HG03469 (cell line): ENCODE data around the gene GPX8.
A peak's percentile ranks its signal among the peaks of the same experiment; 100 is the strongest.

Experiments
- ATAC-seq: cut with Tn5 transposase; IDR thresholded peaks from one replicate; pipeline ENCODE4 v1.9.1; 2021; ENCODE audit warnings: mild to moderate bottlenecking, moderate library complexity, moderate number of reproducible peaks; ENCODE audit not compliant: unreplicated experiment

Gene GPX8

DNA sequence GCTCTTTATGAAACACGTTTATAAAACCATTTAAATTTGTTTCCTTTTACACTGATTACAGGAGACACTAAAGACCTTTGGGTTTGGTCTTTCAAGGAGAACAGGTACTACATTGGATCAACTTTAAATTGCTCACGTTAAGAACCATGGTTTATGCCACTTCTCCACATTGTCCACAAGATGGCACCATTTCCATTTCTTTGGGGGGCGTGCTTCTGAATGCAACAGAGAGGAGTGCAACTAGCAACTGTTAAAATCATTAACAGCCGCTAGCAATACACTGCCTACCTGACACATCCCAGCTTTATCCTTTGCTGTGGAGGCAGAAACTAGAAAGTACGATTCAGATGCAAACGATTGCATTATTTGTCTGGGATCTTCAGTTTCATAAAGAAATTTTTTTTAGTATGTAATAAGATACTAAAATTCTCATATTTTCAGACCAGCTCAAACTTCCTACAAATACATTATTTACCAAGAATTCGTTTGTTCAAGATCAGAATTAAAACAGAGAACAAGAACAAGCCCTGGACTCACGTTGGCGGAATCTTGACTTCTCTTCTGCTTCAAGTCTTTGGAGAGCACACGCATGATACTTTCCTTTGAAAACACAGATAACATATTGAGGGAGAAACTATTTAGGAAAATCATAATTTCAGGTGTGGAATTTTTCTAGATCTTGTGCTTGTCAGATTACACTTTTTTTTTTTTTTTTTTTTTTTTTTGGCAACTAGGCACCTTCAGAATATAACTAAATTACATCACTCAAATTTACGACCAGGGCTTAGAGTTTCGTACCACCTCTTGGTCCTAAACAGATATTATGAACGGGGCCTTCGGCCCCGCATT is 12.3 kb downstream of the GPX8 start:
- ATAC-seq = peak; percentile 45

DNA sequence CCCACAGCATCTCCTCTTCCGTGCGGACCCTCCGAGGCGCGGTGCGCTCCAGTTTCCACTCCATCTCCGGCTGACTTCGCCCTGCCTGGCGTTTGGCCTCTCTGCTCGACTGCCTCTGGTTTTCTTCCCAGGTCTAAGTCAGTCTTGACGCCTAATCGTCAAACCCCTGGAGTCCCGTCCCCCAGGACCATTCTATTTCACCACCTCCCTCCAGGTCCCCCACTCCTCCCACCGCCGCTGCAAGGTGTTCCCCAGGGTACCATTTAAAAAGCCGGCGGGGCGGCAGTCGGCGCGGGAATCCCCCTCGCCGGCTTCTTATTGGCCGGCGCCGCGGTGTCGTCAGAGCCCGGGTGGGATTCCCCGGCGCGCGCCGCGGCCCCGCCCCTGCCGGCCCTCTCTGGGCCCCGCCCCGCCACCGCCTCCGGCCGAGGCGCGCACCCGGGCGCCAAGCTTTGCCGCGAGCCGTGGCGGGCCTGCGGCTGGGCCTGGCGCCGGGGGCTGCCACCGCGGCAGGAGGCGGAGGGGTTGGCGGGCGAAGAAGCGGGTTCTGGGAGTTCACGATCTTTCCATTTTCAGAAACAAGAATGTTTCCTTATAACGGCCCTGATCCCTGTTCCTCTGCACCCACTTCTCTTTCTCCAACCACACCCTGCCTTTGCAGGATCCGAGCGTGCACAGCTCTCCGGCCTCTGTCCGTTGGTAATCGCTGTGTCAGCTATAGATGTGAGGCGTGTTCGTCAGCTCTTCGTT is 13.1 kb downstream of the GPX8 start, which contains the start of gene CDC20B:
Gene CDC20B, minus strand, starts transcription at position 241 of the 750 bp plus-strand sequence. Its CDS starts 177 bp downstream, at position 64.
- peak; percentile 64 for ATAC-seq

DNA sequence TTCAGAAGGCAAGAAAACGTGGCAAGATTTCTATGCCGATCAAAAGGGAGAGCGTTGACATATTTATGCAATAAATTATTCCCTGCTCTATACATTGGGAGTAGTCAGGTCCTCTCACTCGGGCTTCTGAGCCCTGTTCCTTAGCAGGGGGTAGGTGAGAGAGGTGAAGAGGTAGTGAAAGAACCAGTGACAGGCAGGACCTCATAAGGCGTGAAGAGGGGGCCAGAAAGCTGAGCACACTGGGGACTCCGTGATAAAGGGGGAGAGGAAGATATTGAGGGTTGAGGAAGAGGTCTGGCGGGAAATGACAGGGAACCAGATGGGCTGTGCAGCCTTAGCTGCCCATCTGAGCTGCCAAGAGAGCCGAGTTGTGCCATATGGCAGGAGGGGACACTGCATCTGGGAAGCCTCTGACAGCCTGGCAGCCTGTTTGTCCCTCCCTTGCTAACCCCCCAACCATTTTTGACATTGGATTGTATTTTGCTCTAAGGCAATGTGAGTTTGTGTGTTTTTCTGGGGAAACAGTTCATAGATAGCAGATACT is 13.8 kb downstream of the GPX8 start:
- ATAC-seq = peak; percentile 6

DNA sequence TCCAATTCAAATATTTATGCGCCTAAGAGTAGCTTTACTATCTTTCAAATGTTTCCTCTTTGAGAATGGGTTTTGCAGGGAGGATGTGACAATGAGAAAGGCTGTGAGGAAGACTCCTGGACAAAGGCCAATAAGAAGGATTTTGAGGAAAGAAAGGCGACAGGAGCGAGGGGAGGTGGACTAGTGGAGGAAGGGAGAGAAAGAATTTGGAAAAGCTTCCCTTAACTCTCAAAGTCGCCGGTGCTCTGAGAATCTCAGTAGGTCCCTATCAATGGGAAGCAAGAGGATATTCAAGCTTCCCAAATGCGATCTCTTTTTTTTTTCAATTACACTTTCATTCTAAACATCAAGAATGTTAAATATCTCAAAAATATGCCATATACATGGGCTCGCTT is 15.8 kb downstream of the GPX8 start:
- ATAC-seq = no peak

DNA sequence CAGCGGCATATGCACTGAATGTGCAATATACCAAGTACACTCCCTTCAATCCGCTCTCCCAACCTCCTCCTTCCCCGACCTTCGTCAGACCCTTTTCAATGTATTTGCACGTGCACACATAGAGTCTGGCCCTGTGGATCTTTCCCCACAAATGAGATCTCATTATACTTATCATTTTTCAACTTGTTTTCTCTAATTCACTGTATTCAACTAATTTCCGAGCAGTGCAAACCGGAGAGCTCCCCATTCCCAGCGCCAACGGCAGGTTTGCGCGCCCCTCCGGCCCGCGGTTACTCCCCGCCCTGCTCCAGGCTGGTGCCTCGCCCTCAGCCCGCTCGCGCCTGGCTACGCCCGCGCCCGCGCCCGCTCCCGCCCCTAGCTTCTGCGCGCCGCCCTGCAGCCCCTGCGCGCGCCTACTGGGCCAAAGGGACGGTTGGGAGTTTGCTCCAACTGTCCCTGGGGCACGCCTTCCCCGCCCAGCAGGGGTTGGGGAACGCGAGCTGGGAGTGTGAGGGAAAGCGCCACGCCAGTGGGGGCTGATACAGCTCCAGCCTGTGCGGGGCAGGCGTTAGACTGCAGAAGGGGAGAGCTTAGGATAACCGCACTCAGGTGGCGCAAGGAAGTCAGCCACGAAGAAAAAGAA is 16.3 kb downstream of the GPX8 start:
- no peak for ATAC-seq

DNA sequence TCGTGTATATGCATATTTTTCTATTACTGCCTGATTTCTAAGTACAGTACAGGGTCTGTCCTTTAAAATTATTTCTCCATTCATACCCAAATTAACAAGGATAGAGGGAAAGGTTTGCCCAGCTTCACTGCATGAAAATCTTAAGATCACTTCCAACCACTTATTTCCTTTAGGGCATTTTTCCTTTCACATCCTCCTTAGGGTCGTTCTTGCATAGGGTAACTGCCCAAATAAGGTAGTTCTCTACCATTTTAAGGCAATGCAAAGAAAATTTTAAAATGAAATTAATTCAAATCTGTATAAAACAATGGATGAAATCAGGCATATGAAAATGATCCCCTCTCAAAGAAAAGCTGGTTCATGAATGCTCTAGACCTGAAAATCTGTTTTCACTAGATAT is 17.1 kb downstream of the GPX8 start:
- no peak for ATAC-seq

DNA sequence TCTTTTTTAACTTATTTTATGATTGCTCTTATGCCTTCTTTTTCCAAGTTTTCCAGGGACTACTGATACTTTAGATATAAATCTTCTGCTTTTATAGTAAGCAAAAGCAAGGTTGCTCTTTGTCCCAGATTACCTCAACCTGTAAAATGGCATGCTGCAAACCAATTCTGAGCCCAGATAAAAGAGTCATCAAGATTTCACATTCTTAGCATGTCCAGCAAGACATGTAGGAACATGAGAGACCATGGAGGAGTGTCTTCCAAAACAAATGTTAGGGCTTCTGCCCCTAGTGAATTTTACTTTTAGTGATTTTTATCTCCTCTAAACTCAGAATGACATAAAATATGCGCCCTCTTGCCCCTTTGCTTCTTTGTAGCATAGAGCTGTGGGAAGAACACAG is 20.0 kb downstream of the GPX8 start:
- no peak for ATAC-seq

DNA sequence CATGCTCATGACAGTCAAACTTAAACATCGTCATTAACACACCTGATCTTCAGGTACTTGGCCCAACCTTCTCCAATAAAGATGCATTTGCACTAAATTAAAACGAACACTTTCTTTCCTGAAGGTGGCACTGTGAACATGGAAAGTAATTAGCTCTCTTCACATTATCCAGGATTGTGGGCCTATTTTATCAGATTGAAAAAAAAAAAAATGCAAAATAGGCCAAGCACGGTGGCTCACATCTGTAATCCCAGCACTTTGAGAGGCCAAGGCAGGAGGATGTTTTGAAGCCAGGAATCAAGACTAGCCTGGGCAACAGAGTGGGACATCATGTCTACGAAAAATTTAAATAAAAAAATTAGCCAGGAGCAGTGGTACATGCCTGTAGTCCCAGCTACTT is 27.4 kb downstream of the GPX8 start:
- no peak for ATAC-seq

DNA sequence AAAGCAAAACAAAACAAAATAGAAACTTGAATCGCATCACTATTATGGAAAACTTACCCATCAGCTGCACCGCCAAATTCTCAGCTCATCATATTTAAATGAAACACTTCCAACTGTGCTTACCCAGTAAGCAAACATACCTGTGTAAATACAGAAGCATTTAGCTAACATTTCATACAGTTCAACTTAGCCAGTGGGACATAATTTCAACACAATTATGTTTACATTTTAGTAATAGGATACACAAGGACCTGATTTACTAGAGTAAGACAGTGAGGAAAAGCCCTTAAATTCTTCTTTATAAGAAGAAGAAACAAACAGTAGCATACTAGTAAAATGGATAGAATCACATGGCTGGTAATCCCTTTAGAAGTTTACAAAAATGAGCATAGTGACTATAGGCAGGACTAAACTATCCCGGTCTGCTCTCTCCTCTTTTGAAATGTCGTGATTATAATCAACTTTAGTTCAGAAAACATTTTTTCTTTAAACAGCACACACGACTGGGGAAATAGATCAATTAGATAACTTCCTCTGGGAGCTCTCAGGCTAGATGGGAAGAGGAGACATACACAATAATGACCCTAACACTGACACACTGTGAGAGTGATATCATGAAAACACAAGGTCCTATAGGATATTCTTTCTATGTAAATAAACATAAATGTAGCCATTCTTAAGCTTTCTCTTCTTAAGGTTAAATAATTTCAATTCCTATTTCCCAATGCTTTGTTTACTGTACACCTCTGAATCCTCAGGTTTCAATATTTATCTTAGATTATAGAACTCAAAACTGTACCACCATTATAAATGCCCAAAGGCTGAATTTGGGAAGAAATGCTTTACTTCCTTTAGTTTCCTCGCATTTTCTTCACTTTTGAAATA is 28.9 kb downstream of the GPX8 start:
- no peak for ATAC-seq

DNA sequence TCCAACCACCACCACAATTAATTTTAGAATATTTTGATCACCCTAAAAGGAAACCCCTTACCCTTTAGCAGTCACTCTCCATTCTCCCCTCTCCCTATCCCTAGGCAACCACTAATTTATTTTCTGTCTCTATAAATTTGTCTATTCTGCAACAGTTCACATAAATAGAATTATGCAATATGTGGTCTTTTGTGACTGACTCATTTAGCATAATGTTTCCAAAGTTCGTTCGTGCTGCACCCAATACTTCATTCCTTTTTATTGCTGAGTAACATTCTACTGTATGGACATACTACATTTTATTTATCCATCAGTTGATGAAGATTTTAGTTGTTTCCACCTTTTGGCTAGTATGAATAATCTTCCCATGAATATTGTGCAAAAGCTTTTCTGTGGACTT is 31.2 kb downstream of the GPX8 start:
- no peak for ATAC-seq

DNA sequence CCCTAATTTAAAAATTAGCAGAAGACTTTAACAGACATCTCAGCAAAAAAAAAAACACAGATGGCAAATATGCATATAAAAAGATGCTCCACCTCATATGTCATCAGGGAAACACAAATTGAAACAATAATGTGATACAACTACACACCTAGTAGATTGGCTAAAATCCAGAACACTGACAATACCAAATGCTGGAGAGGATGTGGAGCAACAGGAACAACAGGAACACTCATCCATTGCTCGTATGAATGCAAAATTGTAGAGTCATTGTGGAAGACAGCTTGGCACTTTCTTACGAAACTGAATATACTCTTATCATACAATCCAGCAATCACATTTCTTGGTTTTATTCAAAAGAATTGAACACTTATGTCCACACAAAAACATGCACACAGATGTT is 45.0 kb downstream of the GPX8 start:
- ATAC-seq = no peak

DNA sequence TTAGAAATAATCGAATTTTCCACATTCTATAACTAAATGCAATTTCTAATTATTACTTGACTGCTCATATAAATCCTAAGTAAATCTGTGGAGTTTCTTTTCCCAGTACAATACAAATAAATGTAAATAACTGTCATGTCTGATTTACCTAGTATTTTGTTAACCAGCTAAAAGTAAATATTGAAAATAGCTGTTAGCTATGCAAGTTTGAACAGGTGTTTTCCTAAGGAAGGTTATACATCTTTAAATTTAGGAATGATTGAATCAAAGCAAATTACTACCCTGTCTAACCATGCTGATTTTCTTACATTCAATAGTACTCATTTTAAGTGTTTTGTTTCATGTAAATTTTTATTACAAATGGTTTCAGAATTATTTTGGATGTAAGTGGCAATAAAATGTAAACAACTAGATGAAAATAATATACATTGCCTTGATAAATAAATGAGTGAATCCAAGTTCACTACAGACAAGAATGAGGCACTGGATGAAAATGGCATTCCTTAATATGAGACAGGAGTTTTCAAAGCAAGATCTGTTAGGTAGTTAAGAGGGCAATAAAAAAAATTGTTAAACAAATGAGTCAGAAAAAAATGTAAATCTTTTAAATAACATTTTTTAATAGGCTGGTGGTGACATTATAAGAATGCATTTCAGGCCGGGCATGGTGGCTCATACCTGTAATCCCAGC is 51.4 kb downstream of the GPX8 start:
- no peak for ATAC-seq
